Measurements from ENCODE around the gene FGF1. TPM values are rescaled to one million over a fixed set of nuclear protein-coding genes. Genes with fewer than 3 reads are reported as not detected.

FGF1 gene
- total RNA-seq, 1 experiment from 2014 or later: 0.24 TPM

DNA sequence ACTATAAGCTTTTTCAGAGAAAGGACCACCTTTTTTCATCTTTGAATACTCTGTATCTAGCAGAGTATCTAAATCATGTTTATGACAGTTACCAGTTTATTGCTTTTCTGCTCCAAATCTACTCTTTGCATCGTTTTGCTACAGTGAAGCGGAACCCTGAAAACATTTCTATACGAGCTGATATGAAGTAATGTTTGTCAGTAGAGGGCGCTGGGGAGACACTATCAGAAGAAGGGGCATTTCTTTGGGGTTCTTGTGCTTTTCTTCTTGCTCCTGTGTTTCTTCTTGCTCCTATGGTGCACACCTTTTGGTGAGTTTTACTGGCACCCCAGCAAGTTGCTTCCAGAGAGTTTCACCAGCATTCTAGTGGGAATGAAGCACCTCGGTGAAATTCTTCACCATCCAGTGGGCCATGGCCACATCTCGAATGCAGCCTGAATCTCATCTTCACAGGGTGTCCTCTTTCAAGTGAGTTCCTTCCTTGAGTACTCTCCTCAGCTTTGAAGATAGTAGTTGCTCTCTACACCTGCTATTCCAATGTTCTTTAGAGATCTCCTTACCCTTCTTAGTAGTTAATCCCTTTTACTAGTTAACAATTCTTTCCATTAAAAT, 98.4 kb downstream of the FGF1 start:
- Histone ChIP-seq H3K27me3 (ENCODE audit: control insufficient read depth, insufficient read depth, low read length) (no peaks in the 10 kb centered on the region), H3K36me3 (replicated peaks; ENCODE audit: control insufficient read depth, insufficient read depth, low read length) (no peaks in the 10 kb centered on the region), H3K4me3 (ENCODE audit: insufficient read depth, low read depth, low read length) (no peak overlapping the region)
- peak; percentile 28 for DNase-seq

DNA sequence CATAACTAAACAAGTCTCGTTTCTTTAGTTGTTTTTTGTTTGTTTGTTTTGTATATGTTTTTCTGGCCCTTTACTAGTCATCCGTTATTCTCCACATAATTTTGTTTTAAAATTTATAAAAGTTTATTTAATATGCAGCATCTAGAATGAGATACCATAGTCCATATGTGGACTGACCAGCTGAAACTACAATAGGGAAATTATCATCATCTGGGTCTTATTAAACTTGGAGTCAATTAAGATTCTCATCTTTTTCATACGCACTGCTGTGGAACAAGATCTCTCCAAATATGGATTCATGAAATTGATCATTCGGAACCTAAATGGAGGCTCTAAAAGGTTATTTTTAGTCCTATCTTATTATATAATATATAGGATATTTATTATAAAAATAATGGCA, 99.3 kb downstream of the FGF1 start:
- H3K27me3 ChIP-seq (ENCODE audit: control insufficient read depth, insufficient read depth, low read length): no peaks in the 10 kb centered on the region
- H3K4me3 ChIP-seq (ENCODE audit: insufficient read depth, low read depth, low read length): no peak overlapping the region
- H3K36me3 ChIP-seq (replicated peaks; ENCODE audit: control insufficient read depth, insufficient read depth, low read length): no peaks in the 10 kb centered on the region
- no peak for DNase-seq

DNA sequence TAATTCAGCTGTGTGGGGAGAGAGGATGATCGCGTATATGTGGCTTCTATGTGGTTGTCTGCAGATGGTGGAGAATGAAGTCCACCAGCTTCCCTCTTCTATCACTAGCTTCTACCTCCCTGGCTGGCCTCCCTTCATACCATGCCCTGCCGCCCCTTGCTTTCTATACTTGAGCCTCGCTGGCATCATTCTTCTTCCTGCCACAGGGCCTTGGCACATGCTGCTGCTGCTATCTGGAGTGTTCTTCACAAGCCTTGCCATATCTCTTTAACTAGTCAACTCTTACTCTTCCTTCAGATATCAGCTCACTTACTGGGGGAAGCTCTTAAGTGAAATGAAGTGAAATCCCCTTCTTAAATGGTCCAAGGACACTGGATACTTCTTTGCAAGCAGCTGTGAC, 100.4 kb downstream of the FGF1 start:
- Histone ChIP-seq H3K4me3 (ENCODE audit: insufficient read depth, low read depth, low read length) (no peak overlapping the region), H3K36me3 (replicated peaks; ENCODE audit: control insufficient read depth, insufficient read depth, low read length) (no peaks in the 10 kb centered on the region), H3K27me3 (ENCODE audit: control insufficient read depth, insufficient read depth, low read length) (no peaks in the 10 kb centered on the region)
- no peak for DNase-seq

DNA sequence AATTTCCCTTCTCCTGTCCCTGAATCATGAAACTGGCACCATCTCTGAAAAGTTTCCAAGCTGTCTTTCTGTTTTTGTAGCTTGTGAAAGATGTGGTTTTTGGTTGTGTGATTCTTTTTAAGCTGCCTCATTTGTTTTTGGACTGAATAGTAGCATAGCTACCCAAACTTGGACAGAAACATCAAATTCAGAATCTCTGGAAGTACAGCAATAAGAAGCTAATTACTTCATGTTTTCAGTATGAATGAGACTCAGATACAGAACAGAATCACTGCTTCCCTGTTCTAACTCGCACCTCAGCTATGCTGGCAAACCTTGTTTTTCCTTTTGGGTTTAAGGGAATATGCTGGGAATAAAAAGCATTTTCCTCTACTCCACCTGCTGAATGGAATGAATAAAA, 101.0 kb downstream of the FGF1 start:
- no peak for DNase-seq
- H3K4me3 ChIP-seq (ENCODE audit: insufficient read depth, low read depth, low read length): no peak overlapping the region
- H3K27me3 ChIP-seq (ENCODE audit: control insufficient read depth, insufficient read depth, low read length): no peaks in the 10 kb centered on the region
- no peaks in the 10 kb centered on the region for H3K36me3 ChIP-seq (replicated peaks; ENCODE audit: control insufficient read depth, insufficient read depth, low read length)

DNA sequence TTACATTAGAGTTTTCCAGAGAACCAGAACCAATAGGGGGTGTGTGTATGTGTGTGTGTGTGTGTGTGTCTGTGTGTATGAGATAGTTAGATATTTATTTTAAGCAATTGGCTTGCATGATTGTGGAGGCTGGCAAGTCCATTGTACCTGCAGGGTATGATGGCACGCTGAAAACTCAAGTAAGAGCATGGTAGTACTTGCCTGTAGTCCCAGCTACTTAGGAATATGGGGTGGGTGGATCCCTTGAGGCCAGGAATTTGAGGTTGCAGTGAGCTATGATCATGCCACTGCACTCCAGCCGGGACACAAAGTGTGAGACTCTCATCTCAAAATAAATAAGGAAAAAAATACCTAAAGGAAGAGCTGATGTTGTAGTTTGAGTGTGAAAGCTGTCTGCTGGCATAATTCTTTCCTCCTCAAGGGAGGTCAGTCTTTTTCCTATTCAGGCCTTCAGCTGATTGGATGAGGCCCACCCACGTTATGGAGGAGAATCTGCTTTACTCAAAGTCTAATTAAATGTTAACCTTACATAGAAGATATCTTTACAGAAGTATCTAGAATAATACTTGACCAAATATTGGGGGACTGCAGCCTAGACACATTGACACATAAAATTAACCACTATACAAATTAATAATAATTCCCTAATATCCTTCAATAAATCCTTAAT, 107.6 kb downstream of the FGF1 start:
- no peak for DNase-seq
- no peaks in the 10 kb centered on the region for H3K36me3 ChIP-seq (replicated peaks; ENCODE audit: control insufficient read depth, insufficient read depth, low read length)
- H3K27me3 ChIP-seq (ENCODE audit: control insufficient read depth, insufficient read depth, low read length): no peaks in the 10 kb centered on the region
- no peak overlapping the region for H3K4me3 ChIP-seq (ENCODE audit: insufficient read depth, low read depth, low read length)

DNA sequence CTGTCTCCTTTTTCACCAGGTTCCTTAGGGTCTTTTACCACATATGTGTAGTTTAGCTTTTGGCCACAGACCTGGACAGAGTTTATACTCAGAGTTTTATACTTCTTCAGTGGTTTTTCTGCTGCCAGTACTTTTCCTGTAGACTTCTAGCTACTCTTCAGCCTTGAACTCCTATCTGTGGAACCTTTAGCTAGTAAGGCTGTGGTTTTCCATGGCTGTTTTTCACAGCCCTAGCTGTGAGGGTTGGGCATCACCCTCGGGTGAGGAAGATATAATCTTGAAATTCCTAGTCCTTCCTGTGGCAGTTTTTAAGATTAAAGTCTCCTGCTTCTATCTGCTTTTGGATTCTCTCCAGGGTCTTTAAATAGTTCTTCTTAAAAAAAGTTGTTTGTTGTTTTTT, 109.1 kb downstream of the FGF1 start:
- H3K27me3 ChIP-seq (ENCODE audit: control insufficient read depth, insufficient read depth, low read length): no peaks in the 10 kb centered on the region
- H3K4me3 ChIP-seq (ENCODE audit: insufficient read depth, low read depth, low read length): no peak overlapping the region
- H3K36me3 ChIP-seq (replicated peaks; ENCODE audit: control insufficient read depth, insufficient read depth, low read length): no peaks in the 10 kb centered on the region
- DNase-seq: no peak

DNA sequence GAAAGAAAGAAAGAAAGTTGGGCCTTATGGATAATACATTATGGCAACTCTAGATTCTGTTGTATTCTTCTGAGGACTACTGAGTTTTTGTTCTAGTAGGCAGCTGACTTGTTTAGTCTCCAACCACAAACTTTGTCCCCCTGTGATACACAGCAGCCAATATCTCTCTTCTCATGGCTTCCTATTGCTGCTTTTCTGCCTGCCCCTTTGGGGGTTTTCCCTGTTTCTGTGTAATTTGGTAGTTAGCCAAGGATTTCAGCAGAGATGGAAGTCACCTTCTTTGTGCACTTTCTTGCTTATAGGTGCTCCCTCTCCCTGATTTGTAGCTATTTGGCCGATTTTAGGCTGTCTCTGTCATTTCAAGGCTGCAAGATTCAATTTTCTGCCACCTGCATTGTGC, 109.6 kb downstream of the FGF1 start:
- Histone ChIP-seq H3K27me3 (ENCODE audit: control insufficient read depth, insufficient read depth, low read length) (no peaks in the 10 kb centered on the region), H3K4me3 (ENCODE audit: insufficient read depth, low read depth, low read length) (no peak overlapping the region), H3K36me3 (replicated peaks; ENCODE audit: control insufficient read depth, insufficient read depth, low read length) (no peaks in the 10 kb centered on the region)
- DNase-seq: no peak

DNA sequence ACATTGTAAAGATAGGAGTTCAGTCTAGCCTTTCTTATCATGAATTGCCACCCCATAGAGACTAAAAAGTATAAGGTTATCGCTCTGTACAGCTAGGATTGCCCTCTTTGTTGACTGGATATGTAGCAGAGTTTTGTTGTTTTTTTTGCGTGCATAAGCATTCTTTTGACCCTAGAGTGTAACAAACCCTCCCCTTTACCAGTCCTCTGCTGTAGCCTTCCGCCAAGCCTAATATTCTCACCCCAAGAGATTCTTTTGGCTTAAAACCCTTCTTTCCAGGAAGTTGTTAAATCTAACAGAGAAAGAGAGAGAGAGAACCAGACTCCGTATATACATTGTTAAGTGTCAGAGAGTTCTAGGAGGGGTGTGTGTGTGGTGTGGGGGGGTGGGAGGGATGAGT, 113.9 kb downstream of the FGF1 start:
- DNase-seq: no peak
- Histone ChIP-seq H3K36me3 (replicated peaks; ENCODE audit: control insufficient read depth, insufficient read depth, low read length) (no peaks in the 10 kb centered on the region), H3K4me3 (ENCODE audit: insufficient read depth, low read depth, low read length) (no peak overlapping the region), H3K27me3 (ENCODE audit: control insufficient read depth, insufficient read depth, low read length) (no peaks in the 10 kb centered on the region)

DNA sequence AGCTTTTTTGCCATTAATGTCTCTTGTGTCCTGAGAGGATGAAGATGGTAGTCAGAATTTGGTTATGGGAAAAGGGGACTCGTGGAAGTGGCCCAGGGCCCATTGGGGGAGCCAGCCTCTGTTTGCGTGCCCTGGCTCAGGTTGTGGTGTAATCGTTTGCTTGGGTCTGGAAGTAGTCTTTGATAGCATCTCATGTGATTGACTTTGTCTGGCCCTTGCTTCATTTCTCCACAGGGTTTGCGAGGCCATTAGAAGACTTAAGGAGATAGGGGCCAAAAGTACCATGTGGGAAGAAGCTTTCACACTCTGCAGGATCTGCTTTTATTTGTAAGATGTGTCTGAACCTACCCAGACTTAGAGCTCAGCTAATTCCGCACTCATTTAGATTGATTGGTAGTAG, 114.5 kb downstream of the FGF1 start:
- Histone ChIP-seq H3K36me3 (replicated peaks; ENCODE audit: control insufficient read depth, insufficient read depth, low read length) (no peaks in the 10 kb centered on the region), H3K4me3 (ENCODE audit: insufficient read depth, low read depth, low read length) (no peak overlapping the region), H3K27me3 (ENCODE audit: control insufficient read depth, insufficient read depth, low read length) (no peaks in the 10 kb centered on the region)
- DNase-seq: no peak

DNA sequence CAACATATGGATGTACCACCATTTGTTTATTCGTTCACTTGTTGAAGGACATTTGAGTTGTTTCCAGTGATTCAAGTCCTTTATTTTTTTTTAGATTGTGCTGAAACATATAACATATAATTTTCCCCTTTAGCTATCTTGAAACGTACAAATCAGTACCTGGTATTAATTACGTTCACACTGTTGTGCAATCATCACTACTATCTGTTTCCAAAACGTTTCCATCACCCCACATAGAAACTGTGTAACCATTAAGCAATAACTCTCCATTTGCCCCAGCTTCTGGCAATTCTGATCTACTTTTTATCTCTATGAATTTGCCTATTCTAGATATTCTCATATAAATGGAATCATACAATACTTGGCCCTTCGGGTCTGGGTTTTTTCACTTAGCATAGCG, 116.0 kb downstream of the FGF1 start:
- Histone ChIP-seq H3K36me3 (replicated peaks; ENCODE audit: control insufficient read depth, insufficient read depth, low read length) (no peaks in the 10 kb centered on the region), H3K4me3 (ENCODE audit: insufficient read depth, low read depth, low read length) (no peak overlapping the region), H3K27me3 (ENCODE audit: control insufficient read depth, insufficient read depth, low read length) (no peaks in the 10 kb centered on the region)
- no peak for DNase-seq

DNA sequence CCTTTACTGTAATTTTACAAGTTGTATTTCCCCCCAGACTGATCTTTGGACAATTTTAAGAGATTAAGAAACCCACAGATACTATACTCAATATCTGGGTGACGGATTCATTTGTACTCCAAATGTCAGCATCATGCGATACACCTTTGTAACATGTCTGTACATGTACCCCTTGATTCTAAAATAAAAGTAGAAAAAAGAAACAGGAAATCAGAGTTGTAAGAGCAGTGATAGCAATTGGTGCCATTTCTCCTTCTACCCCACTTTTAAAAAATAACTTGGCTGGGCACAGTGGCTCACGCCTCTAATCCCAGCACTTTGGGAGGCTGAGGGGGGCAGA, 116.9 kb downstream of the FGF1 start:
- no peak for DNase-seq
- H3K4me3 ChIP-seq (ENCODE audit: insufficient read depth, low read depth, low read length): no peak overlapping the region
- no peaks in the 10 kb centered on the region for H3K27me3 ChIP-seq (ENCODE audit: control insufficient read depth, insufficient read depth, low read length)
- H3K36me3 ChIP-seq (replicated peaks; ENCODE audit: control insufficient read depth, insufficient read depth, low read length): no peaks in the 10 kb centered on the region

DNA sequence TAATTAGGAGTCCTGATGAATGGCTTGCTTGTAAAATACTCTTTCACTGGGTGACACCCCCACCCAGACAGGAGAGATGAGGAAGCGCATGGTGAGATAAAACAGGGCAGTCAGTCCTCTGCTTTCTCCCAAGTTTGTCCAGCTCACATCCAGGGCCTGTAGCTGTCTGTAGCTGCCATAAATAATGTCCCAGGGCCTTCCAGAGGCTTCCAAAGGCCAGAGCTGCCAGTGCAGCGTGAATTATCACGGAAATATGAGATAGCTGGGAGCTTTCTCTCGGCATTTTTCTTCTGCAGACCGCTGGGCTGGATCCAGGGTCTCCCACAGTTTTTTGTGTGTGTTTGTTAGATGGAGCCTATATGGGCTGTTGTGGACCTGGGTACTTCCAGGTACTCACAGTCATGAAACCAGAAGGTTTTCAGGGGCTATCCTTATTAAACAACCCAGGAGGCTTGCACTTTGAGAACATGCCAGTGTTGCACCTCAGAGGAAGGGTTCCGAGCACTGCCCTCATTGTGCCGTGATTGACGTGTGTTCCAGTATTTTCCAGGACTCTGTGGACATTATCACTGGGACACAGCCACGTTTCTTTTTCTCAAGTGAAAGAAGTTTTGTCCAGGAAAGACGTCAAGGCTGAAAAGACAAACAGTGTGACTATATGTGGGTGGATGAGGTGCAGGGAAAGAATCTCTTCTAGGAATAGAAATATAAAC, 117.5 kb downstream of the FGF1 start:
- no peaks in the 10 kb centered on the region for H3K27me3 ChIP-seq (ENCODE audit: control insufficient read depth, insufficient read depth, low read length)
- no peaks in the 10 kb centered on the region for H3K36me3 ChIP-seq (replicated peaks; ENCODE audit: control insufficient read depth, insufficient read depth, low read length)
- no peak overlapping the region for H3K4me3 ChIP-seq (ENCODE audit: insufficient read depth, low read depth, low read length)
- no peak for DNase-seq

DNA sequence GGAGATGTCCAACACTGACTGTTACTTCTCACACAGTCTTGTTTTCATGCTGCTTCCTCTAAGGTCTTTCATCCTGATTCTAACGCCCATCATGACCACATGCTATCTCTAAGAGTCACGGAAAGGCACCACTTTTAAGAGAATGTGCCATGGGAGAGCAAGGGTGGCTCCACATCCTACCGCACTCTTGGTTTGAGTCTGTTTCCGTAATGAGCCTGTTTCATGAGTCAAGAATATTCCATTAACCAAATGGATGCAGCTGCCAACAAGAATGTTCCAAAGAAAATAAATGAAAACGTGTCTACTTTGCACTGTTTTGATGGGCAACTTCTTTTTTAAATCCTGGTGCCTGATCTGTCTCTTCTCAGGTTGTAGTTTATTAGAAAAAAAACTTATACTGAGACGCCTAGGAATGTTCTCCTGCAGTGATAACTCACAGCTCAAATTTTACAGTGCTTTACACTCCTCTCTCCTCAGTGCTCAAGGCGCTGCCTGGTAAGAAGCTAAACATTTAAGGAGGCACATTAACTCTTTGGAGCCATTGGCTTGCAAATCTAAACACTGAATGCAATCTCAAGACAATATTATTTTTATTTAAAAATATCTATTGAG, 124.3 kb downstream of the FGF1 start:
- H3K36me3 ChIP-seq (replicated peaks; ENCODE audit: control insufficient read depth, insufficient read depth, low read length): no peaks in the 10 kb centered on the region
- H3K27me3 ChIP-seq (ENCODE audit: control insufficient read depth, insufficient read depth, low read length): no peaks in the 10 kb centered on the region
- DNase-seq: no peak
- H3K4me3 ChIP-seq (ENCODE audit: insufficient read depth, low read depth, low read length): no peak overlapping the region

DNA sequence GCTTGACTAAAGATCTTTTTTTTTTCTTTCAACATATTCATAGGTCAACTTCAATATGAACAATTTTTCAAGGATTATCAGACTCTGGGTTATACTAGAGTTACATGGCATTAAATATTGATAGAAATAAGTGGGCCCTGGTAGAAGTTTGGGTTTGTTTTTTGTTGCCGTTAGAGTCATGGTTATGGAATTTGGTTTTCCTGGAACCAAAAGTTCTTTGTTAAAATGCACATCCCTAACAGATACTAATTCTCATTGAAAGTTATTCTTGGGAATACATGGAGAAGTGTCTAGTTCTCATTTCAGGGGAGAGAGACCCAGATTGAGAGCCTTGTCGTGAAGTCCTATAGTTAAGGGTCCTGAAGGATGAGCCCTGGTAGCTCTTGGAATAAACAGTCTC, 124.9 kb downstream of the FGF1 start:
- H3K4me3 ChIP-seq (ENCODE audit: insufficient read depth, low read depth, low read length): no peak overlapping the region
- H3K27me3 ChIP-seq (ENCODE audit: control insufficient read depth, insufficient read depth, low read length): no peaks in the 10 kb centered on the region
- DNase-seq: no peak
- no peaks in the 10 kb centered on the region for H3K36me3 ChIP-seq (replicated peaks; ENCODE audit: control insufficient read depth, insufficient read depth, low read length)

DNA sequence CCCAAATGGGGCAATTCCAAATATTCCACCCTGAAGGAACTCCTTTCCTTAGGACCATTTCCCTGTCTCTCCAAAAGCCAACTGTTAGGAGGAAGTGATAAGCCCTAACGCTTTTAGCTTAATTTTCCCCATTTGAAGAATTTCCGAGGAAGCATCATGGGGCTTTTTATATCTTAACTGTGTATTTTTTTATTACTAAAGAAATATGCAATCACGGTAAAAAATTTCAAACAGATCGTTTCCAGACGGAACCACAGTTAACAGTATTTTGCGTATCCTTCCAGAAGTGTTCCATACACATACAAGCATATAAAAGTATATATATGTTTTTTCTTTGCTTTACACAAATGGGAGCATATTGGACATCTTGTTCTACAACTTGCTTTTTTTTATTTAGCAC, 133.8 kb downstream of the FGF1 start:
- Histone ChIP-seq H3K36me3 (replicated peaks; ENCODE audit: control insufficient read depth, insufficient read depth, low read length) (no peaks in the 10 kb centered on the region), H3K27me3 (ENCODE audit: control insufficient read depth, insufficient read depth, low read length) (no peaks in the 10 kb centered on the region), H3K4me3 (ENCODE audit: insufficient read depth, low read depth, low read length) (peak overlapping the region; percentile 28; the same call in 1 of the 2 replicates)
- DNase-seq: no peak

All from H7 (cell line).